HG02759 (cell line): ENCODE measurements around the gene RNH1.
A peak's percentile ranks its signal among the peaks of the same experiment; 100 is the strongest.

Experiments used
- ATAC-seq: cut with Tn5 transposase; IDR thresholded peaks from one replicate; pipeline ENCODE4 v1.9.1; 2021; ENCODE audit warnings: mild to moderate bottlenecking, moderate library complexity; ENCODE audit not compliant: unreplicated experiment

Gene RNH1

GRCh38 chr11:537622-538430 lies 30.8 kb upstream of the RNH1 start:
- ATAC-seq, result no peak

- peak; percentile 56 for ATAC-seq
Observed at GRCh38 chr11:536841-537621, 30.0 kb upstream of the RNH1 start, which contains the start of gene LRRC56. TSS of gene LRRC56 (plus strand) at chr11:537527. CDS start at chr11:540685, 3,158 bp downstream.

- peak; percentile 74 for ATAC-seq
Observed at GRCh38 chr11:535519-536454, 28.7 kb upstream of the RNH1 start, which contains the start of gene HRAS. TSS of gene HRAS (minus strand) at chr11:535576.

- ATAC-seq, result no peak
Observed at GRCh38 chr11:535210-535518, 28.1 kb upstream of the RNH1 start.

- ATAC-seq, result peak; percentile 1
Observed at GRCh38 chr11:534396-535209, 27.6 kb upstream of the RNH1 start.

GRCh38 chr11:533586-534395 lies 26.7 kb upstream of the RNH1 start:
- no peak for ATAC-seq

GRCh38 chr11:532986-533585 lies 26.0 kb upstream of the RNH1 start:
- ATAC-seq, result no peak

- ATAC-seq, result no peak
Observed at GRCh38 chr11:532527-532985, 25.5 kb upstream of the RNH1 start.

GRCh38 chr11:531919-532526 lies 25.0 kb upstream of the RNH1 start:
- ATAC-seq, result no peak

GRCh38 chr11:530960-531831 lies 24.2 kb upstream of the RNH1 start:
- no peak for ATAC-seq

GRCh38 chr11:529728-530411 lies 22.8 kb upstream of the RNH1 start:
- ATAC-seq, result no peak

GRCh38 chr11:528815-529727 lies 22.0 kb upstream of the RNH1 start:
- ATAC-seq, result no peak

GRCh38 chr11:528166-528814 lies 21.2 kb upstream of the RNH1 start:
- ATAC-seq, result no peak

GRCh38 chr11:526192-526591 lies 19.1 kb upstream of the RNH1 start:
- ATAC-seq, result no peak

GRCh38 chr11:521177-521688 lies 14.2 kb upstream of the RNH1 start:
- no peak for ATAC-seq
